HFFc6 (cell line): ENCODE data around the gene STRADB. TPM values are rescaled to one million over a fixed set of nuclear protein-coding genes. Genes with fewer than 3 reads are reported as not detected.
A peak's percentile ranks its signal among the peaks of the same experiment; 100 is the strongest.

ENCODE experiments used
- DNase-seq: peaks from one replicate; pipeline ENCODE4 v3.0.0-alpha.2; 2018
- H3K27ac Mint-ChIP-seq: 2 replicates; pipeline ENCODE4 v1.8.0; 2020; ENCODE audit warnings: mild to moderate bottlenecking, mixed read lengths
- H3K27me3 Mint-ChIP-seq: 2 replicates; pipeline ENCODE4 v1.8.0; 2021; ENCODE audit warnings: mild to moderate bottlenecking, moderate library complexity, mixed read lengths; ENCODE audit not compliant: insufficient read depth
- H3K36me3 Mint-ChIP-seq: 2 replicates; pipeline ENCODE4 v1.8.0; 2021; ENCODE audit warnings: low read depth, mixed read lengths
- H3K4me1 Mint-ChIP-seq: 2 replicates; pipeline ENCODE4 v1.8.0; 2020; ENCODE audit warnings: low read depth, mixed read lengths
- H3K4me3 Mint-ChIP-seq: 2 replicates; pipeline ENCODE4 v1.8.0; 2020; ENCODE audit warnings: mild to moderate bottlenecking, moderate library complexity, mixed read lengths
- H3K9me3 Mint-ChIP-seq: 2 replicates; pipeline ENCODE4 v1.8.0; 2020; ENCODE audit warnings: mild to moderate bottlenecking, mixed read lengths
- CTCF ChIP-seq: fragments of 200-600 bp; sonication (generic); IDR thresholded peaks from 2 replicates; pipeline ENCODE4 v1.5.0; 2021; ENCODE audit warnings: antibody characterized with exemption, mild to moderate bottlenecking
- total RNA-seq, 6 experiments: library from RNA; stranded (reverse); fragmentation: NEBNext Ultra II Directional; extraction: Animal tissue kit (Norgen Biotek cat#: 25700); gene quantifications; 2 replicates in 1 of 6; 3 replicates in 5 of 6; pipeline ENCODE4 v1.2.3, GENCODE V29; 2021

Gene STRADB
- total RNA-seq, 6 experiments from 2014 or later, result 37.7 to 51.0 (median 43.5) TPM

- TF ChIP-seq CTCF, result no peak
- H3K27ac Mint-ChIP-seq, result peak overlapping the region; percentile 42
- peak overlapping the region; percentile 63 for H3K4me3 Mint-ChIP-seq
Measured at GRCh38 chr2:201448701-201449100, 2.8 kb upstream of the STRADB start.

GRCh38 chr2:201450954-201451291, 617 bp upstream of the STRADB start:
- TF ChIP-seq CTCF, result no peak
- Mint-ChIP-seq H3K4me1 (peaks cover 61% of the 10 kb centered on the region), H3K27ac (peak overlapping the region; percentile 96), H3K36me3 (peaks cover 18% of the 10 kb centered on the region), H3K9me3 (no peaks in the 10 kb centered on the region), H3K27me3 (no peaks in the 10 kb centered on the region; the same call in 1 of the 2 replicates), H3K4me3 (peak overlapping the region; percentile 99)
- no peak for DNase-seq

More at GRCh38 chr2:201448701-201449100, 2.8 kb upstream of the STRADB start:
- no peak for DNase-seq
- Mint-ChIP-seq H3K9me3 (no peaks in the 10 kb centered on the region), H3K27me3 (no peaks in the 10 kb centered on the region; the same call in 1 of the 2 replicates), H3K36me3 (peaks cover 18% of the 10 kb centered on the region), H3K4me1 (peaks cover 66% of the 10 kb centered on the region)

GRCh38 chr2:201452058-201452921, 750 bp downstream of the STRADB start:
- DNase-seq, result no peak
- Mint-ChIP-seq H3K36me3 (peaks cover 18% of the 10 kb centered on the region), H3K4me3 (peak overlapping the region; percentile 92), H3K4me1 (peaks cover 49% of the 10 kb centered on the region), H3K27ac (peak overlapping the region; percentile 75), H3K9me3 (no peaks in the 10 kb centered on the region), H3K27me3 (no peaks in the 10 kb centered on the region; the same call in 1 of the 2 replicates)
- no peak; the same call in 1 of the 2 replicates for TF ChIP-seq CTCF

GRCh38 chr2:201452922-201453643, 1.5 kb downstream of the STRADB start:
- Mint-ChIP-seq H3K27me3 (no peaks in the 10 kb centered on the region; the same call in 1 of the 2 replicates), H3K4me1 (peaks cover 41% of the 10 kb centered on the region), H3K9me3 (no peaks in the 10 kb centered on the region), H3K27ac (no peak overlapping the region), H3K36me3 (peaks cover 12% of the 10 kb centered on the region), H3K4me3 (peak overlapping the region; percentile 92)
- no peak for TF ChIP-seq CTCF
- DNase-seq, result no peak

GRCh38 chr2:201458381-201458780, 6.8 kb downstream of the STRADB start:
- Mint-ChIP-seq H3K4me3 (no peak overlapping the region), H3K9me3 (no peaks in the 10 kb centered on the region; the same call in 1 of the 2 replicates), H3K27me3 (no peaks in the 10 kb centered on the region), H3K4me1 (peaks cover 9% of the 10 kb centered on the region), H3K36me3 (peaks cover 41% of the 10 kb centered on the region), H3K27ac (no peak overlapping the region)
- no peak for DNase-seq
- no peak for TF ChIP-seq CTCF
